D341Med (cell line): ENCODE measurements around the gene ST3GAL2.
"Not testable (repeated sequence)": the region's sequence is repeated elsewhere in the genome, so short reads cannot be mapped to it uniquely, and the experiment has no call there.

ENCODE experiments used
- DNase-seq: peaks from one replicate; pipeline ENCODE4 v3.0.0; 2012; ENCODE audit warnings: low spot score

Gene ST3GAL2

GRCh38 chr16:70467113-70467512, 28.2 kb upstream of the ST3GAL2 start:
- DNase-seq: no peak

GRCh38 chr16:70466805-70467076, 27.8 kb upstream of the ST3GAL2 start:
- DNase-seq: no peak

DNA sequence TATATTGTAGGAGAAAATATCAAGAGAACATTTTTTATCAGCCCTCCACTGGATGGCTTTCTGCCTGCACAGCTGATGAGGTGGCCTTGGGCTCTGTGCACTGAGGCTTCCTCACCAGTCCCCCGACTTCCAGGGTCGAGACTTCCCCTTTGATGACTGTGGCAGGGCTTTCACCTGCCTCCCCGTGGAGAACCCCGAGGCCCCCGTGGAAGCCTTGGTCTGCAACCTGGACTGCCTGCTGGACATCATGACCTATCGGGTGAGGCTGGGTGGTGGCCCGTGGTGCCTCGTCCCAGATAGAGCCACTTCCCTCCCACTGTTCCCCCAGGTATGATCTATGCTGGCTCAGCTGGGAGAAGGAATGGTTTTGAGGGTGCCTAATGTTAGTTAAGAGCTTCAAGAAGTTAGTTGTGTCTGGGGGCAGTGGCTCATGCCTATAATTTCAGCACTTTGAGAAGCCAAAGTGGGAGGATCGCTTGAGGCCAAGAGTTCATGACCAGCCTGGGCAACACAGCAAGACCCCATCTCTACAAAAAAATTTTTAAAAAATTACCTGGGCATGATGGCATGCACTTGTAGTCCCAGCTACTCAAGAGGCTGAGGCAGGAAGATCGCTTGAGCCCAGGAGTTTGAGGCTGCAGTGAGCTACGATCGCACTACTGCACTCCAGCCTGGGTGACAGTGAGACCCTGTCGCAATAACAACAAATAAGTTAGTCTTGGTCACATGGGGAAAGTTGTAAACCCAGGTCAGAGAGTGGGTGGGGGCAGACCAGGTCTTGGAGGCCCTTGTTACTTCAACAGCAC, 27.3 kb upstream of the ST3GAL2 start:
- DNase-seq: no peak

GRCh38 chr16:70463235-70463634, 24.3 kb upstream of the ST3GAL2 start:
- DNase-seq: no peak

DNA sequence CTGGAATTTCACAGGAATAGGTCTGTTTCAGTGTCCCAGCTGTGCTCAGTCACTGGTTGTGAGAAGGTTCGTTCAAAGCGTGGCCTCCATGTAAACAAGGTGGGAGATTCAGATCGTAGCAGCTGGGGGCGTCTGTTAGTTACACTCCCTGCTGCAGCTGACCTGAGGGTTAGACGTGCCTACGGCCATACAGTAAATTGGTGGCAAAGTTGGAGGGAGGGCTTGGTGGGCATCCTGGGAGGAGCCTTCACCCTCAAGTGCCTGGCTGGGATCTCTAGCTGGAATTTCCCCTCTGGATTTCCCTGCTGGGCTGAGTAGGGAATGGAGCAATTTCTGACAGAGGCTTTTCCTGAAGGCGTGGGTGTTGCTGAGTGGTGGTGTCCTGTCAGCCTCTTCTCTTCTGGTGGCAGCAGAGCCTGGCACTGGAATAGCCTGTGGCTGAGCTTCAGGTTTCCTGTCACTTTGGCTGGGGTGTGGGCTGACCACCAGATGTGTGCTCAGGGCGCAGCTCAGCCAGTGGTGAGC, 21.9 kb upstream of the ST3GAL2 start:
- DNase-seq: no peak

DNA sequence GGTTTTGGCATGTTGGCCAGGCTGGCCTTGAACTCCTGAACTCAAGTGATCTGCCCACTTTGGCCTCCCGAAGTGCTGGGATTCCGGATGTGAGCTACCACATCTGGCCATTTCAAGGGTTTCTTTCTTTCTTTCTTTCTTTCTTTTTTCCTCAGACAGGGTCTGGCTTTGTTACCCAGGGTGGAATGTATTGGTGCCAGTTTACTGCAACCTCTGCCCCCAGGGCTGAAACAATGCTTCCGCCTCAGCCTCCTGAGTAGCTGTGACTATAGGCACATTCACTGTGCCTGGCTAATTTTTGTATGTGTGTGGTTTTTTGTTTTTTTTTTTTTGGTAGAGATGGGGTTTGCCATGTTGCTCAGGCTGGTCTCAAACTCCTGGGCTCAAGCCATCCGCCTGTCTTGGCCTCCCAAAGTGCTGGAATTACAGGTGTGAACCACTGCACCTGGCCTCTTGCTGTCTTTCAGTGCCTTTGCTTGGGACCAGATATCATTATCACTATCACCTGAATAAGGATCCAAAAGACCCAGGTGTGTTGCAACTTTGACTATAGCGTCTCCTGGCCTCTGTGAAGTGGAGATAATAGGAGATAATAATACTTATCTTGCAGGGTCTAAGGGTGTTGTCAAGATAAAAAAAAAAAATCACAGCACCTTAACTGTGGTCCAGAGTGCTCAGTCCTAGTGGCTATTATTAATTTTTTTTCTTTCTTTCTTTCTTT, 18.7 kb upstream of the ST3GAL2 start:
- no peak for DNase-seq

- no peak for DNase-seq
These were observed 17.0 kb upstream of the ST3GAL2 start for GRCh38 chr16:70455910-70456309.

GRCh38 chr16:70454222-70455034, 15.5 kb upstream of the ST3GAL2 start, which contains the start of gene FCSK:
Gene FCSK (plus strand): TSS chr16:70454595. CDS start chr16:70463191, 8,596 bp downstream.
- DNase-seq: peak; percentile 91

DNA sequence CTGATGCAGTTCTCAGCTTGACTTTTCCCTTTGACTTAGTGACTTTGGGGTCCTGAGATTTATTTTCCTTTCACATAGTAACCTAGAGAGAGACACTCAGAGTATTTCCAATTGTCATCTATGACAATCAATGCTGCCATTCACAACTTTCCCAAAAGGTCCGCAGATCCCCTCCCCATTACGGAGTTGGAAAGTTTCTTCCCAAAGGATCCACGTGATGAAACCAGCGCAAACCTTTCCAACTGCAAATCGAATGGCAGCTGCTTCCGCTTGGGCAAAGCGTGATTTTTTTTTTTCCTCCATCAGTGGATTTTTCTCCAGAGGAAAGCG, 15.0 kb upstream of the ST3GAL2 start:
- DNase-seq: no peak

- no peak for DNase-seq
These were observed 14.4 kb upstream of the ST3GAL2 start for GRCh38 chr16:70453117-70453891.

DNA sequence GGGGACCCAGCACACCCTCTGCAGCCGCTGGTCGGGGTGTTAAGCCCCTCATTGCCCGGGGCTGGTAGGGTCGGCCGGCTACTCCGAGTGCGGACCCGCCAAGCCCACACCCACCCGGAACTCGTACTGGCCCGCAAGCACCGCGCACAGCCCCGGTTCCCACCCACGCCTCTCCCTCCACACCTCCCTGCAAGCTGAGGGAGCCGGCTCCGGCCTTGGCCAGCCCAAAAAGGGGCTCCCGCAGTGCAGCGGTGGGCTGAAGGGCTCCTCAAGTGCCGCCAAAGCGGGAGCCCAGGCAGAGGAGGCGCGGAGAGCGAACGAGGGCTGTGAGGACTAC, 12.1 kb upstream of the ST3GAL2 start:
- not testable (repeated sequence) for DNase-seq

DNA sequence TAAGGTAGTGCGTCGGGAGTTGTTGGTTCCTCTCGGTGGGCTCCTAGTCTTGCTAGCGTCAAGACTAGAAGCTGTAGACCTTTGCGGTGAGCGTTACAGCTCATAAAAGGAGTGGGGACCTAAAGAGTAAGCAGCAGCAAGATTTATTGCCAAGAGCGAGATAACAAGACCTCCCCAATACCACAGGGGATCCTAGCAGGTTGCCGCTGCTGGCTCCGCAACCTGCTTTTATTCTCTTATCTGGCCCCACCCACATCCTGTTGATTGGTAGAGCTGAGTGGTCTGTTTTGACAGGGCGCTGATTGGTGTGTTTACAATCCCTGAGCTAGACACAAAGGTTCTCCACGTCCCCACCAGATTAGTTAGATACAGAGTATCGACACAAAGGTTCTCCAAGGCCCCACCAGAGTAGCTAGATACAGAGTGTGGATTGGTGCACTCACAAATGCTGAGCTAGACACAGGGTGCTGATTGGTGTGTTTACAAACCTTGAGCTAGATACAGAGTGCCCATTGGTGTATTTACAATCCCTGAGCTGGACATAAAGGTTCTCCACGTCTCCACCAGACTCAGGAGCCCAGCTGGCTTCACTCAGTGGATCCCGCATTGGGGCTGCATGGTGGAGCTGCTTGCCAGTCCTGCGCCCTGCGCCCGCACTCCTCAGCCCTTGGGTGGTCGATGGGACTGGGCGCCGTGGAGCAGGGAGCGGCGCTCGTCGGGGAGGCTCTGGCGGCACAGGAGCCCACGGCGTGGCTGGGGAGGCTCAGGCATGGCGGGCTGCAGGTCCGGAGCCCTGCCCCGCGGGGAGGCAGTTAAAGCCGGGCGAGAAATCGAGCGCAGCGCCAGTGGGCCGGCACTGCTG, 11.5 kb upstream of the ST3GAL2 start:
- DNase-seq: not testable (repeated sequence)

DNA sequence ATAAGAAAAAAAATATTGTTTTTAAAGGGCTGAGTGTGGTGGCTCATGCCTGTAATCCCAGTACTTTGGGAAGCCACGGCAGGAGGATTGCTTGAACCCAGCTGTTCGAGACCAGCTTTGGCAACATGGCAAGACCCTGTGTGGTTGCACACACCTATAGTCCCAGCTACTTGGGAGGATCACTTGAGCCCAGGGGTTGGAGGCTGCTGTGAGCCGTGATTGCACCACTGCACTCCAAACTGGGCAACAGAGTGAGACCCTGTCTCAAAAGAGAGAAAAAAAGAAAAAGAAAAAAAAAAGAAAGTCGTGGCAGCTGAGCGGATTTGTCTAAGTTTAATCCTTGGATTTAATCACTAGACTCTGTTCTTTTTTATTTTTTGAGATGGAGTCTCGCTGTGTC, 9.2 kb upstream of the ST3GAL2 start:
- no peak for DNase-seq

- no peak for DNase-seq
These were observed 5.6 kb upstream of the ST3GAL2 start for GRCh38 chr16:70444249-70445063.

DNA sequence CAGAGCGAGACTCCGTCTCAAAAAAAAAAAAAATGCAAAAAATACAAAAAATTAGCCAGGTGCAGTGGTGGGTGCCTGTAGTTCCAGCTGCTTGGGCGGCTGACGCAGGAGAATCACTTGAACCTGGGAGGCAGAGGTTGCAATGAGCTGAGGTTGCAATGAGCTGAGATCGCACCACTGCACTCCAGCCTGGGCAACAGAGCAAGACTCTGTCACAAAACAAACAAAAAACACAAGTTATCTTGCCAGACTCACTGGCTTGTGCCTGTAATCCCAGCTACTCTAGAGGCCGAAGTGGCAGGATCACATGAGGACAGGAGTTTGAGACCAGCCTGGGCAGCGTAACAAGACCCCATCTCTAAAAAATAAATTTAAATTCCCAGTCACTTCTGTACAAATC, 3.4 kb upstream of the ST3GAL2 start:
- no peak for DNase-seq

DNA sequence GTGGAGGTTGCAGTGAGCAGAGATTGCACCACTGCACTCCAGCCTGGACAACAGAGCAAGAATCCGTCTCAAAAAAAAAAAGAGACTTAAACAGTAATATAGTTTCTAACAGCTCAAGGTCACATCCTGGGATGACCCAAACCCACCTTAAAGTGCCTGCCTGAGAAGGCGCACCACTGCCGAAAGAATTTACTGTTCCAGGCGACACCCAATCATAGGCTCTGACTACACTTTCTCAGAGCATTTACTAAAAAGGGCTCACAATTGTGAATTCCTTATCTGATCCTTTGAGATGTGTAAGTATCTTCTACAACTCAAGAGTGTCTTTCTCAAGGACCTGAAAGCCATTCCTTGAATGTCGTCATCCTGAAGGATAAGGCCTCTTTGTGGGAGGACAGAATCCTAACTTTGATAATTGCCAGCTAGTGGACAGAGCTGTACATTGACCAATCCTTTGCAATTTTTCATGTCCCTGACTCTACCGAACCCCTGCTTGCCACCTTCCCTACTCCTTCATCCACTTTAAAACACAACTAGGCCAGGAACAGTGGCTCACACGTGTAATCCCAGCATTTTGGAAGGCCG, 2.6 kb upstream of the ST3GAL2 start:
- DNase-seq: no peak

- no peak for DNase-seq
These were observed 1.3 kb upstream of the ST3GAL2 start for GRCh38 chr16:70440009-70440692.

- DNase-seq: no peak
These were observed 323 bp downstream of the ST3GAL2 start for GRCh38 chr16:70438585-70438968.
